Upper lobe of right lung (tissue), 1 donor: ENCODE results near the gene MYL11. TPM values are rescaled to one million over a fixed set of nuclear protein-coding genes. Genes with fewer than 3 reads are reported as not detected.

ENCODE experiments used
- ATAC-seq: fragments of 200-7000 bp; cut with Tn5 transposase; one replicate; pipeline ENCODE4 v1.9.1; 2020; ENCODE audit warnings: mild to moderate bottlenecking, moderate library complexity
- DNase-seq: peaks from one replicate; pipeline ENCODE4 v3.0.0-alpha.2; 2020
- H3K27ac ChIP-seq: fragments of 200-600 bp; one replicate; pipeline ENCODE4 v1.8.0; 2022
- H3K27me3 ChIP-seq: fragments of 200-600 bp; one replicate; pipeline ENCODE4 v1.8.0; 2022; ENCODE audit warnings: mild to moderate bottlenecking
- H3K36me3 ChIP-seq: fragments of 200-600 bp; one replicate; pipeline ENCODE4 v1.8.0; 2022
- H3K4me1 ChIP-seq: fragments of 200-600 bp; one replicate; pipeline ENCODE4 v1.8.0; 2022
- H3K4me3 ChIP-seq: fragments of 200-600 bp; one replicate; pipeline ENCODE4 v1.8.0; 2022; ENCODE audit warnings: mild to moderate bottlenecking
- H3K9me3 ChIP-seq: fragments of 200-600 bp; one replicate; pipeline ENCODE4 v1.8.0; 2022
- CTCF ChIP-seq: fragments of 200-600 bp; IDR thresholded peaks from one replicate; pipeline ENCODE4 v1.8.0; 2022; ENCODE audit warnings: antibody characterized with exemption
- intact Hi-C: fragments of 100-400 bp; cut with DNase I; formaldehyde crosslinking; loops from one replicate; pipeline ENCODE4 v1.11.0; 2022
- total RNA-seq: library from RNA; stranded (reverse); fragmentation: NEBNext Ultra II Directional; extraction: Animal tissue kit (Norgen Biotek cat#: 25700); gene quantifications from one replicate; pipeline ENCODE4 v1.2.1, GENCODE V29; 2021
- donor health status: DM: no; HTN: yes; CAD: no; lungs with severe emphysema.

Gene MYL11
- total RNA-seq, 1 donor from 2014 or later, result not detected

DNA sequence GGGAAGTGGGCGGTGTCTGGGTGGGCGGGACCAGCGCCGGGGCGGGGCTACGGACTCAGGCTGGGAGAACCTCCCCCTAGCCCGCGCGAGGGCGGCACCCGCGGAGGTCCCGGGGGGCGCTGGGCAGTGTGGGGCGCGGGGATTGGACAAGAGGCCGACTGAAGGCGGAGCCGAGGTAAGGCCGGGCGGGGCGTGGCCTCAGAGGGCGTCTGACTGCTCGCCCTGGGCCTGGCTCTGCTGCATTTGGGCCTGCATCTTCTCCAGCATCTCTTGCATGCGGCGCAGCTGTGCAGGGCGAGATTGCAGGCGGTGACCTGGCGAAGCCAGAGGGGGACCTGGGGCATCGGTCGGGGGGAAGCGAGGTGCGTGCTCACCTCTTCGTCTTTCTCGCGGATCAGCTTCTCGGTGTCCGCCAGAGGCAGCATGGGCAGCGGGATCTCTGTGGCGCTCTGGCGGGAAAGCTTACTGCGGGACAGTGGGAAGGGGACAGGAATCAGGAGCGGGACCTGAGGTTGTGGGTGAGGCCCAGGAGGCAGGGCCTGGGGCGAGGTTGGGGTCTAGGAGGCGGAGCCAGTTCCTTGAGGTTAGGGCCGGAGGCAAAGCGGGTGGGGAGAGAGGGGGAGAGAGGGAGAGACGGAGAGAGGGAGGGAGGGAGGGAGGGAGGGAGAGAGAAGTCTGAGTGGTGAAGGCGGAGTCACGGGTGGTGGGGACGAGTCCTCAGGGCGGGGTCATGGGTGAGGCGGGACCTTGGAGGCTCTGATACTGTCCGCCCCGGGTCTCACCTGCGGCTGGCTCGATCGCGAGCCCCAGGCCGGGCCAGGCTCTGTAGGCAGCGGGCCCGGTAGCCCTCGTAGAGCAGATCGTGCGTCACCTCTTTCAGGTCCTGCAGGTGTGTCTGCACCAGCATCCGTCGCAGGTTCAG, 3.9 kb downstream of the MYL11 start:
- ATAC-seq (peak; percentile 95), DNase-seq (peak; percentile 100)
- intact Hi-C loops, result no loop called here
- Histone ChIP-seq H3K9me3 (no peaks in the 10 kb centered on the region), H3K36me3 (no peaks in the 10 kb centered on the region), H3K4me1 (peaks cover 16% of the 10 kb centered on the region), H3K27me3 (no peaks in the 10 kb centered on the region), H3K4me3 (peak overlapping the region; percentile 66), H3K27ac (peak overlapping the region; percentile 100)
- no peak for TF ChIP-seq CTCF

DNA sequence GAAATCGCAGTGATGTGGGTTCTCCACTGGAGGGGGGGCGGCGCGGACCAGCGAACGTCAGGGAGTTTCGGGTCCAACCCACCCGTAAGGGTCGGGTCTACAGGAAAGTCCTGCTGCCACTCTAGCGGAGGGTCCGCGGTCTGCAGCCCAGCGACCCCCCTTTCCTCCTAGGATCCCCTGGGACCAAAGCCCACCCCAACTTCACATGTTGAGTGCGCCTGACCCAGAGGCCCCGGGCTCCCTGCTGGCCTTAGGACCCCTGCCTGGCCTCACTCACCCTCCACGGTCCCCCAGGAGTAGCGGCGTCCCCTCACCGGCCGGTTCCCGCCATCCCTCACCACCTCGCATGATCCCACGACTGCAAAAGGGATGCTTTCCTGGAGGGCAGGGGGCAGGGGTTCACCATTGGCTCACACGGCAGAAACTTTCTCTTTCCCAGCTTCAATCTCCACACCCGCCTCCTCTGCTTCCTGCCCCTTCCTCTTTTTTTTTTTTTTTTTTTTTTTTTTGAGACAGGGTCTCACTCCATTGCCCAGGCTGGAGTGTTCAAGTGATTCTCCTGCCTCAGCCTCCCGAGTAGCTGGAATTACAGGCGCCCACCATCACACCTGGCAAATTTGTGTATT, 4.7 kb downstream of the MYL11 start:
- peak overlapping the region; percentile 100 for H3K27ac ChIP-seq
- intact Hi-C loops, result no loop called here
- H3K4me1 ChIP-seq, result peaks cover 16% of the 10 kb centered on the region
- H3K4me3 ChIP-seq, result peak overlapping the region; percentile 66
- no peaks in the 10 kb centered on the region for H3K9me3 ChIP-seq
- TF ChIP-seq CTCF, result no peak
- H3K36me3 ChIP-seq, result no peaks in the 10 kb centered on the region
- no peak for ATAC-seq
- DNase-seq, result peak; percentile 68
- H3K27me3 ChIP-seq, result no peaks in the 10 kb centered on the region

DNA sequence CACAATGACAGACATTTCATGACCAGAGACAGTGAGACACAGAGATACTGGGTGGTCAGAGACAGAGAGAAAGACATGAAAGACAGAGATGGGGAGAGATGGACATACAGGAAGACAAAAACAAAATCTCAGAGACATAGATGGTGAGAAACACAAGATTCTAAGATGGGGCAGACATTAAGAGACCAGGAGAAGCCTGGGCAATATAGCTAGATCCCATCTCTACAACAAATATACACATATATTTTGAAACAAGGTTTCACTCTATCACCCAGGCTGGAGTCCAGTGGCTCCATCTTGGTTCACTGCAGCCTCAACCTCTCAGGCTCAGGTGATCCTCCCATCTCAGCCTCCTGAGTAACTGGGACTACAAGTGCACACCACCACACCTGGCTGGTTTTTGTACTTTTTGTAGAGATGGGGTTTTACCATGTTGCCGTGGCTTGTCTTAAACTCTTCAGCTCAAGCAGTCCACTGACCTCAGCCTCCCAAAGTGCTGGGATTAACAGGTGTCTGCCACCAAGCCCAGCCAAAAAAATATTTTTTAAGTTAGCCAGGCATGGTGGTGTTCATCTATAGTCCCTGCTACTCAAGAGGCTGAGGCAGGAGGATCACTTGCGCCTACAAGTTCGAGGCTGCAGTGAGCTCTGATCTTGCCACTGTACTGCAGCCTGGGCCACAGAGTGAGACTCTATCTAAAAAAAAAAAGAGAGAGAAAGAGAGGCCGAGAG, 5.6 kb downstream of the MYL11 start:
- Histone ChIP-seq H3K9me3 (no peaks in the 10 kb centered on the region), H3K27me3 (no peaks in the 10 kb centered on the region), H3K27ac (no peak overlapping the region), H3K36me3 (no peaks in the 10 kb centered on the region), H3K4me1 (peaks cover 16% of the 10 kb centered on the region), H3K4me3 (no peak overlapping the region)
- no peak for ATAC-seq
- DNase-seq, result no peak
- TF ChIP-seq CTCF, result no peak
- intact Hi-C loops, result no loop called here

GRCh38 chr16:30380803-30381208, 6.2 kb downstream of the MYL11 start:
- H3K27me3 ChIP-seq, result no peaks in the 10 kb centered on the region
- intact Hi-C loops, result no loop called here
- no peak for TF ChIP-seq CTCF
- no peak for DNase-seq
- H3K4me3 ChIP-seq, result no peak overlapping the region
- ATAC-seq, result no peak
- peaks cover 16% of the 10 kb centered on the region for H3K4me1 ChIP-seq
- H3K27ac ChIP-seq, result no peak overlapping the region
- no peaks in the 10 kb centered on the region for H3K36me3 ChIP-seq
- H3K9me3 ChIP-seq, result no peaks in the 10 kb centered on the region

GRCh38 chr16:30381291-30382041, 6.9 kb downstream of the MYL11 start:
- intact Hi-C loops, result no loop called here
- H3K9me3 ChIP-seq, result no peaks in the 10 kb centered on the region
- ATAC-seq (no peak), DNase-seq (no peak)
- no peaks in the 10 kb centered on the region for H3K36me3 ChIP-seq
- H3K27me3 ChIP-seq, result no peaks in the 10 kb centered on the region
- peak overlapping the region; percentile 27 for H3K4me3 ChIP-seq
- H3K4me1 ChIP-seq, result peaks cover 16% of the 10 kb centered on the region
- no peak for TF ChIP-seq CTCF
- peak overlapping the region; percentile 40 for H3K27ac ChIP-seq
